Hepatocyte (in vitro differentiated cells): ENCODE measurements around the gene YIPF4.

Experiments used
- CTCF ChIP-seq: fragments of 200-600 bp; sonication (generic); IDR thresholded peaks from 2 replicates; pipeline ENCODE4 v1.5.1; 2016; ENCODE audit warnings: antibody characterized with exemption, mild to moderate bottlenecking; ENCODE audit not compliant: poor library complexity
- EZH2phosphoT487 ChIP-seq: fragments of 200-600 bp; sonication (generic); IDR thresholded peaks from one replicate; pipeline ENCODE4 v1.6.1; 2018; ENCODE audit warnings: antibody characterized with exemption, mild to moderate bottlenecking, low read depth, moderate library complexity; ENCODE audit not compliant: unreplicated experiment, severe bottlenecking

GRCh38 chr2:32355976-32356680, 78.4 kb downstream of the YIPF4 start:
- TF ChIP-seq CTCF (no peak), EZH2phosphoT487 (no peak)
